GM12892 (cell line): ENCODE measurements around the gene DHRS1.

Experiments
- POLR2A ChIP-seq: IDR thresholded peaks from 2 replicates; pipeline ENCODE4 v1.6.1; 2011; ENCODE audit warnings: low read depth, low read length, control low read depth
- POLR2AphosphoS5 ChIP-seq: IDR thresholded peaks from 2 replicates; pipeline ENCODE4 v1.6.1; 2011; ENCODE audit warnings: low read depth, low read length, control low read depth
- TAF1 ChIP-seq: IDR thresholded peaks from 2 replicates; pipeline ENCODE4 v1.6.1; 2011; ENCODE audit warnings: low read depth, mild to moderate bottlenecking, control low read depth, low read length, borderline replicate concordance

DNA sequence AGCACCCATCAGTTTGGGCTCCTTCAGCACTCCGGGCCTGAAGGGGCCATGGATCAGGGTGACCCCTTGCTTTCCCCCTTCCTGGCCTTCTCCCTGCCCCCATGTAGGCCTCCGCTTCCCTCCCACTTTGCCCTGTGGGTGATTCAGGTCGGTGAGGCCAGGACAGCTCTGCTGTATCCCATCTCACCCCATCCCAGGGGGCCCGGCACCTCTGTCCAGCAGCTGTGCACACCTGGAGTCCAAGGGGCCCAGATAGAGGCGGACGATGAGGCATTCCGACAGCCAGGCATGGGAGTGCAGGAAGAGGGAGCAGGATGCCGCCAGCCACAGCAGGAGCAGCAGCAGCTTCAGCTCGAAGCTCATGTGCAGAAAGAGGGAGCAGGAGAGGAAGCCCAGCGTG lies 23.1 kb upstream of the DHRS1 start:
- no peak for TF ChIP-seq POLR2AphosphoS5
- no peak for TF ChIP-seq POLR2A
- TF ChIP-seq TAF1, result no peak
